ENCODE data around the gene AIFM2. TPM values are rescaled to one million over a fixed set of nuclear protein-coding genes. Genes with fewer than 3 reads are reported as not detected.

AIFM2 gene
- polyA plus RNA-seq, 1 experiment = 9.1 TPM

- Histone ChIP-seq H3K9me3 (ENCODE audit: control insufficient read depth, insufficient read depth, low read length) (no peaks in the 10 kb centered on the region), H3K27ac (ENCODE audit: low read depth, low read length) (no peak overlapping the region), H3K4me3 (ENCODE audit: low read depth, low read length) (no peak overlapping the region), H3K27me3 (ENCODE audit: control insufficient read depth, insufficient read depth, low read length) (no peaks in the 10 kb centered on the region)
- no peak for DNase-seq (ENCODE audit: low read depth, low spot score)
- TF ChIP-seq CTCF (IDR thresholded peaks at IDR 0.05; ENCODE audit: low read depth, low read length) = no peak
- CTCF ChIA-PET = interaction anchor here (0.6 to 3.5 kb wide), 7 partner anchors 8 to 204 kb away, joined by 3 to 44 read pairs (median 3); no protein-coding TSS in a partner anchor
- POLR2A ChIA-PET = interaction anchor here (0.6 kb wide), 1 partner anchor 29 kb away, joined by 3 read pairs; the partner anchor contains the start of gene TYSND1
These were observed 15.0 kb downstream of the AIFM2 start for GRCh38 chr10:70117646-70118045.

- peak; percentile 90 for TF ChIP-seq CTCF (IDR thresholded peaks at IDR 0.05; ENCODE audit: low read depth, low read length)
- POLR2A ChIA-PET = interaction anchor here (0.5 to 1.3 kb wide), 3 partner anchors 30 to 263 kb away, joined by 3 to 7 read pairs (median 4); partner anchors contain the start of gene TYSND1
- no peak for DNase-seq (ENCODE audit: low read depth, low spot score)
- Histone ChIP-seq H3K27me3 (ENCODE audit: control insufficient read depth, insufficient read depth, low read length) (no peaks in the 10 kb centered on the region), H3K9me3 (ENCODE audit: control insufficient read depth, insufficient read depth, low read length) (no peaks in the 10 kb centered on the region), H3K27ac (ENCODE audit: low read depth, low read length) (no peak overlapping the region), H3K4me3 (ENCODE audit: low read depth, low read length) (no peak overlapping the region)
- CTCF ChIA-PET = interaction anchor here (0.5 to 3.5 kb wide), 45 partner anchors 9 to 312 kb away, joined by 3 to 55 read pairs (median 4); partner anchors contain the start of gene TYSND1
These were observed 16.5 kb downstream of the AIFM2 start for GRCh38 chr10:70115948-70116682.

GRCh38 chr10:70114902-70115301 is 17.7 kb downstream of the AIFM2 start:
- no peaks in the 10 kb centered on the region for H3K9me3 ChIP-seq (ENCODE audit: control insufficient read depth, insufficient read depth, low read length)
- no peak for TF ChIP-seq CTCF (IDR thresholded peaks at IDR 0.05; ENCODE audit: low read depth, low read length)
- no peak overlapping the region for H3K4me3 ChIP-seq (ENCODE audit: low read depth, low read length)
- no peak overlapping the region for H3K27ac ChIP-seq (ENCODE audit: low read depth, low read length)
- no peak for DNase-seq (ENCODE audit: low read depth, low spot score)
- ChIA-PET POLR2A (no interaction called here), CTCF (interaction anchor here (0.6 to 3.5 kb wide), 16 partner anchors 8 to 253 kb away, joined by 3 to 55 read pairs (median 6); no protein-coding TSS in a partner anchor)
- no peaks in the 10 kb centered on the region for H3K27me3 ChIP-seq (ENCODE audit: control insufficient read depth, insufficient read depth, low read length)

GRCh38 chr10:70112071-70112470 is 20.6 kb downstream of the AIFM2 start:
- CTCF ChIA-PET = no interaction called here
- no peak for TF ChIP-seq CTCF (IDR thresholded peaks at IDR 0.05; ENCODE audit: low read depth, low read length)
- Histone ChIP-seq H3K27ac (ENCODE audit: low read depth, low read length) (no peak overlapping the region), H3K4me3 (ENCODE audit: low read depth, low read length) (no peak overlapping the region), H3K27me3 (ENCODE audit: control insufficient read depth, insufficient read depth, low read length) (no peaks in the 10 kb centered on the region), H3K9me3 (ENCODE audit: control insufficient read depth, insufficient read depth, low read length) (no peaks in the 10 kb centered on the region)
- DNase-seq (ENCODE audit: low read depth, low spot score) = no peak
- POLR2A ChIA-PET = no interaction called here

- no peak overlapping the region for H3K4me3 ChIP-seq (ENCODE audit: low read depth, low read length)
- CTCF ChIA-PET = no interaction called here
- no peak for TF ChIP-seq CTCF (IDR thresholded peaks at IDR 0.05; ENCODE audit: low read depth, low read length)
These were observed 21.1 kb downstream of the AIFM2 start for GRCh38 chr10:70111496-70111895.

More at GRCh38 chr10:70111496-70111895, 21.1 kb downstream of the AIFM2 start:
- Histone ChIP-seq H3K27ac (ENCODE audit: low read depth, low read length) (no peak overlapping the region), H3K27me3 (ENCODE audit: control insufficient read depth, insufficient read depth, low read length) (no peaks in the 10 kb centered on the region), H3K9me3 (ENCODE audit: control insufficient read depth, insufficient read depth, low read length) (no peaks in the 10 kb centered on the region)
- POLR2A ChIA-PET = no interaction called here
- DNase-seq (ENCODE audit: low read depth, low spot score) = no peak
